ENCODE data around the gene LPP.

DNA sequence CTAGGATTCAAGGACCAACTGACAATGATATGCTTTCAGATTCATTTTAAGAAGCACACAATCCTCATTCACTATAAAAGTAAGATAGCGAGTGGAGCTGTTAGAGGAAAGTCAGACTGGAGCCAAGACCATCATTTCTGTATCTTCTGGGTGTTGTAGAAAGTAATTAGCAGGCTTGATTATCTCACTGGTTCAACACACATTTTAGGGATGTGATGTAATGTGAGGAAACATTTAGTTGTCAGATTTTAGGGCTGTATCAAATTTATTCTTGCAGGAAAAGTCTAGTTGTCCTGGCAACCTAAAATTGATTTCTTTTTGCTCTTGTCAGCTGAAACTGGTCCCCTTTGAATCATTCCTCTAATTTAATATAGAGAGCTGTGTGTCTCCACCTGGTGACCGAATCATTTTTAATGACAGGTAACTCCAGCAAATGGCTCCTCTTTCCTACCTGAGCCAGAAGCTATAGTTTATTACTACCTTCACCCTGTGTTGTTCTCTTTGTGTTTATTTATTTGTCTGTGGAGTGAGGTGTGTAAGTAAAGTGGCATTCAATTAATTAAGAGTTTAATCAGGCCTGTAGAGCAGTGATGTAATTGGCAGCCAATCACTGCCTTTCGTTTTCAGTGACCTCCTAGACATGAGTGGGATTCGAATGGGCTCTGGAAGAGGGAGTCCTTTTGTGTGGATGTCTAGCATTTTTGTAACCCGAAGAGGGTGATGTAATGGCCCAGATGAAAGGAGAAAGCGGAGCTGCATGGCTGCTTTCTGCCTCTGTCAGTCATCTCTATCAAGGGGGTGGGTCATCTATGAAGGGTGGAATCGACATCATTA lies 125.8 kb downstream of the LPP start:
- TF ChIP-seq, protein P1, sequence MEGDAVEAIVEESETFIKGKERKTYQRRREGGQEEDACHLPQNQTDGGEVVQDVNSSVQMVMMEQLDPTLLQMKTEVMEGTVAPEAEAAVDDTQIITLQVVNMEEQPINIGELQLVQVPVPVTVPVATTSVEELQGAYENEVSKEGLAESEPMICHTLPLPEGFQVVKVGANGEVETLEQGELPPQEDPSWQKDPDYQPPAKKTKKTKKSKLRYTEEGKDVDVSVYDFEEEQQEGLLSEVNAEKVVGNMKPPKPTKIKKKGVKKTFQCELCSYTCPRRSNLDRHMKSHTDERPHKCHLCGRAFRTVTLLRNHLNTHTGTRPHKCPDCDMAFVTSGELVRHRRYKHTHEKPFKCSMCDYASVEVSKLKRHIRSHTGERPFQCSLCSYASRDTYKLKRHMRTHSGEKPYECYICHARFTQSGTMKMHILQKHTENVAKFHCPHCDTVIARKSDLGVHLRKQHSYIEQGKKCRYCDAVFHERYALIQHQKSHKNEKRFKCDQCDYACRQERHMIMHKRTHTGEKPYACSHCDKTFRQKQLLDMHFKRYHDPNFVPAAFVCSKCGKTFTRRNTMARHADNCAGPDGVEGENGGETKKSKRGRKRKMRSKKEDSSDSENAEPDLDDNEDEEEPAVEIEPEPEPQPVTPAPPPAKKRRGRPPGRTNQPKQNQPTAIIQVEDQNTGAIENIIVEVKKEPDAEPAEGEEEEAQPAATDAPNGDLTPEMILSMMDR (IDR thresholded peaks at IDR 0.05), result no peak
- no peak for TF ChIP-seq EP300 (IDR thresholded peaks at IDR 0.05)
- TF ChIP-seq POLR2A (IDR thresholded peaks at IDR 0.05), result no peak
- no peak for TF ChIP-seq POLR2AphosphoS5 (IDR thresholded peaks at IDR 0.05)

Measured in stomach (tissue), 4 donors.